HTR-8/SVneo (cell line): ENCODE data around the gene SLC25A30.
"Not testable (repeated sequence)": the region's sequence is repeated elsewhere in the genome, so short reads cannot be mapped to it uniquely, and the experiment has no call there.

Experiments used
- DNase-seq: peaks from one replicate; pipeline ENCODE4 v3.0.0; 2011; ENCODE audit warnings: low spot score, mixed read lengths; ENCODE audit not compliant: insufficient read length
- FAIRE-seq: peaks from 2 replicates; lab custom pipeline; 2011; peaks lifted over from hg19 to GRCh38; lab: Jason Lieb, UNC

SLC25A30 gene

GRCh38 chr13:45373162-45373547 is 45.0 kb downstream of the SLC25A30 start:
- FAIRE-seq: no peak
- no peak for DNase-seq

GRCh38 chr13:45372189-45373161 is 45.7 kb downstream of the SLC25A30 start:
- no peak for DNase-seq
- FAIRE-seq: no peak

- FAIRE-seq (no peak), DNase-seq (peak; percentile 69)
These were observed 47.2 kb downstream of the SLC25A30 start for GRCh38 chr13:45370922-45371406.

- DNase-seq (no peak), FAIRE-seq (no peak)
These were observed 49.1 kb downstream of the SLC25A30 start for GRCh38 chr13:45369116-45369515.

- FAIRE-seq: no peak
- DNase-seq: no peak
These were observed 49.6 kb downstream of the SLC25A30 start for GRCh38 chr13:45368571-45368970.

GRCh38 chr13:45368005-45368404 is 50.2 kb downstream of the SLC25A30 start:
- FAIRE-seq: no peak
- no peak for DNase-seq

GRCh38 chr13:45367358-45367757 is 50.8 kb downstream of the SLC25A30 start:
- no peak for FAIRE-seq
- peak; percentile 65 for DNase-seq

GRCh38 chr13:45365558-45365885 is 52.7 kb downstream of the SLC25A30 start:
- FAIRE-seq (no peak), DNase-seq (no peak)

GRCh38 chr13:45364876-45365557 is 53.2 kb downstream of the SLC25A30 start:
- DNase-seq (no peak), FAIRE-seq (no peak)

- FAIRE-seq: no peak
- DNase-seq: no peak
These were observed 55.2 kb downstream of the SLC25A30 start for GRCh38 chr13:45362939-45363338.

- DNase-seq (no peak), FAIRE-seq (no peak)
These were observed 56.5 kb downstream of the SLC25A30 start for GRCh38 chr13:45361596-45362206.

- DNase-seq (no peak), FAIRE-seq (no peak)
These were observed 61.1 kb downstream of the SLC25A30 start for GRCh38 chr13:45356966-45357672.

GRCh38 chr13:45353895-45354294 is 64.3 kb downstream of the SLC25A30 start:
- no peak for FAIRE-seq
- DNase-seq: no peak

GRCh38 chr13:45352031-45352430 is 66.1 kb downstream of the SLC25A30 start:
- FAIRE-seq (no peak), DNase-seq (no peak)

- no peak for FAIRE-seq
- no peak for DNase-seq
These were observed 68.0 kb downstream of the SLC25A30 start for GRCh38 chr13:45350152-45350551.

- DNase-seq (no peak), FAIRE-seq (no peak)
These were observed 68.7 kb downstream of the SLC25A30 start for GRCh38 chr13:45349438-45349837.

GRCh38 chr13:45344064-45344463 is 74.1 kb downstream of the SLC25A30 start:
- not testable (repeated sequence) for FAIRE-seq, DNase-seq
